H9 (cell line): ENCODE data around the gene CDH23. TPM values are rescaled to one million over a fixed set of nuclear protein-coding genes. Genes with fewer than 3 reads are reported as not detected.
A peak's percentile ranks its signal among the peaks of the same experiment; 100 is the strongest.

ENCODE experiments used
- DNase-seq: peaks from one replicate; pipeline ENCODE4 v3.0.0-alpha.2; 2017
- H2AFZ ChIP-seq: one replicate; pipeline ENCODE4 v1.6.1; 2013; ENCODE audit warnings: mild to moderate bottlenecking, low read length, control low read depth, moderate library complexity
- H2AK5ac ChIP-seq: 2 replicates; pipeline ENCODE4 v1.6.1; 2013; ENCODE audit warnings: low read length, control low read depth, mixed read lengths; ENCODE audit not compliant: insufficient read length
- H2BK120ac ChIP-seq: one replicate; pipeline ENCODE4 v1.6.1; 2013; ENCODE audit warnings: low read depth, mild to moderate bottlenecking, low read length, control low read depth, inconsistent platforms; ENCODE audit not compliant: poor library complexity, severe bottlenecking
- H2BK12ac ChIP-seq: 2 replicates; pipeline ENCODE4 v1.6.1; 2013; ENCODE audit warnings: low read length, control low read depth, mixed read lengths, low read depth; ENCODE audit not compliant: insufficient read length
- H2BK15ac ChIP-seq: 2 replicates; pipeline ENCODE4 v1.6.1; 2013; ENCODE audit warnings: low read depth, low read length, control low read depth
- H2BK20ac ChIP-seq: one replicate; pipeline ENCODE4 v1.6.1; 2013; ENCODE audit warnings: low read depth, mild to moderate bottlenecking, low read length, control low read depth, inconsistent platforms; ENCODE audit not compliant: poor library complexity, severe bottlenecking
- H2BK5ac ChIP-seq: 2 replicates; pipeline ENCODE4 v1.6.1; 2013; ENCODE audit warnings: low read length, control low read depth, mixed read lengths; ENCODE audit not compliant: insufficient read length
- H3K14ac ChIP-seq: 2 replicates; pipeline ENCODE4 v1.6.1; 2013; ENCODE audit warnings: low read length, control low read depth; ENCODE audit not compliant: insufficient read depth
- H3K18ac ChIP-seq: 2 replicates; pipeline ENCODE4 v1.6.1; 2013; ENCODE audit warnings: low read depth, mild to moderate bottlenecking, mixed read lengths, low read length, control low read depth; ENCODE audit not compliant: insufficient read length
- H3K23ac ChIP-seq: 2 replicates; pipeline ENCODE4 v1.6.1; 2013; ENCODE audit warnings: low read length, control low read depth, mixed read lengths, low read depth; ENCODE audit not compliant: insufficient read length
- H3K23me2 ChIP-seq: 2 replicates; pipeline ENCODE4 v1.6.1; 2013; ENCODE audit warnings: low read depth, mild to moderate bottlenecking, mixed read lengths, low read length, control low read depth; ENCODE audit not compliant: insufficient read length, poor library complexity, severe bottlenecking
- H3K27ac ChIP-seq: 2 replicates; pipeline ENCODE4 v1.5.1; 2013; ENCODE audit warnings: low read length, control low read depth, mixed read lengths, low read depth; ENCODE audit not compliant: insufficient read length
- H3K27me3 ChIP-seq: 2 replicates; pipeline ENCODE4 v1.6.1; 2013; ENCODE audit warnings: low read length, control low read depth, inconsistent platforms; ENCODE audit not compliant: insufficient read depth
- H3K4ac ChIP-seq: 2 replicates; pipeline ENCODE4 v1.6.1; 2013; ENCODE audit warnings: low read depth, mild to moderate bottlenecking, control low read depth, inconsistent platforms, low read length, moderate library complexity
- H3K4me1 ChIP-seq: 2 replicates; pipeline ENCODE4 v1.6.1; 2013; ENCODE audit warnings: low read length, control low read depth, inconsistent platforms; ENCODE audit not compliant: insufficient read depth
- H3K4me2 ChIP-seq: 2 replicates; pipeline ENCODE4 v1.6.1; 2013; ENCODE audit warnings: low read length, control low read depth, mixed read lengths; ENCODE audit not compliant: insufficient read length, insufficient read depth
- H3K56ac ChIP-seq: 2 replicates; pipeline ENCODE4 v1.6.1; 2013; ENCODE audit warnings: low read depth, mild to moderate bottlenecking, mixed read lengths, low read length, control low read depth; ENCODE audit not compliant: insufficient read length
- H3K79me1 ChIP-seq: 2 replicates; pipeline ENCODE4 v1.6.1; 2013; ENCODE audit warnings: low read depth, mild to moderate bottlenecking, moderate library complexity, low read length, control low read depth, inconsistent platforms; ENCODE audit not compliant: insufficient read depth, poor library complexity, severe bottlenecking
- H3K79me2 ChIP-seq: 2 replicates; pipeline ENCODE4 v1.6.1; 2013; ENCODE audit warnings: low read length, control low read depth, inconsistent platforms; ENCODE audit not compliant: insufficient read depth
- H3K9ac ChIP-seq: 2 replicates; pipeline ENCODE4 v1.6.1; 2013; ENCODE audit warnings: low read length, control low read depth, mixed read lengths; ENCODE audit not compliant: insufficient read length; ENCODE audit errors: extremely low read depth
- H3K9me3 ChIP-seq: one replicate; pipeline ENCODE4 v1.6.1; 2013; ENCODE audit warnings: low read depth, low read length, inconsistent platforms; ENCODE audit not compliant: control insufficient read depth
- H3T11ph ChIP-seq: one replicate; pipeline ENCODE4 v1.6.1; 2013; ENCODE audit warnings: mild to moderate bottlenecking, low read length, control low read depth, inconsistent platforms
- H4K20me1 ChIP-seq: one replicate; pipeline ENCODE4 v1.6.1; 2013; ENCODE audit not compliant: control insufficient read depth, insufficient read length, insufficient read depth
- H4K5ac ChIP-seq: 2 replicates; pipeline ENCODE4 v1.6.1; 2013; ENCODE audit warnings: low read depth, mild to moderate bottlenecking, mixed read lengths, low read length, control low read depth; ENCODE audit not compliant: insufficient read length
- H4K8ac ChIP-seq: replicated peaks from 2 replicates; pipeline ENCODE4 v1.6.1; 2013; ENCODE audit warnings: low read length, control low read depth, mixed read lengths, low read depth; ENCODE audit not compliant: insufficient read length
- H4K91ac ChIP-seq: 2 replicates; pipeline ENCODE4 v1.6.1; 2013; ENCODE audit warnings: low read depth, mild to moderate bottlenecking, moderate library complexity, mixed read lengths, low read length, control low read depth; ENCODE audit not compliant: insufficient read length
- H3K27ac Mint-ChIP-seq, 3 experiments: 2 replicates in 2 of 3; 3 replicates in 1 of 3; pipeline ENCODE4 v1.8.0; 2020 to 2021; ENCODE audit warnings: mixed read lengths in 3 of 3, mild to moderate bottlenecking in 1 of 3, moderate library complexity in 1 of 3
- H3K27me3 Mint-ChIP-seq: 2 replicates; pipeline ENCODE4 v1.8.0; 2021; ENCODE audit warnings: low read depth, mild to moderate bottlenecking, moderate library complexity, mixed read lengths
- H3K36me3 Mint-ChIP-seq, 3 experiments: 2 replicates in 2 of 3; 3 replicates in 1 of 3; pipeline ENCODE4 v1.8.0; 2020 to 2021; ENCODE audit warnings: low read depth in 3 of 3, mixed read lengths in 3 of 3; ENCODE audit not compliant: insufficient read depth in 1 of 3
- H3K4me1 Mint-ChIP-seq, 2 experiments: 2 replicates each; pipeline ENCODE4 v1.8.0; 2020; ENCODE audit warnings: mixed read lengths in 2 of 2
- H3K4me3 Mint-ChIP-seq, 2 experiments: 2 replicates in 1 of 2; 3 replicates in 1 of 2; pipeline ENCODE4 v1.8.0; 2020 to 2021; ENCODE audit warnings: mild to moderate bottlenecking in 2 of 2, mixed read lengths in 2 of 2, moderate library complexity in 1 of 2
- H3K9me3 Mint-ChIP-seq, 2 experiments: 2 replicates in 1 of 2; 3 replicates in 1 of 2; pipeline ENCODE4 v1.8.0; 2020; ENCODE audit warnings: mild to moderate bottlenecking in 2 of 2, mixed read lengths in 2 of 2, moderate library complexity in 1 of 2
- CTCF ChIP-seq: fragments of 200-600 bp; sonication (generic); conservative IDR thresholded peaks from 3 replicates; pipeline ENCODE4 v1.8.0; 2021; ENCODE audit warnings: antibody characterized with exemption, mild to moderate bottlenecking
- WGBS: extraction: QIAGEN DNeasy Blood & Tissue Kit; methylation state at CpG from one replicate; pipeline ENCODE4 v1.1.7; 2013; ENCODE audit warnings: missing lambda C conversion rate, low lambda C conversion rate, mixed read lengths; ENCODE audit not compliant: insufficient read length; ENCODE audit errors: extremely low coverage; 5-methylcytosine and 5-hydroxymethylcytosine counted together
- total RNA-seq: library from RNA; stranded (reverse); gene quantifications from 2 replicates; pipeline ENCODE4 v1.2.1, GENCODE V29; 2021

CDH23 gene
- total RNA-seq, 1 experiment from 2014 or later = 2.1 TPM

- H3T11ph ChIP-seq = no peak overlapping the region
- no peaks in the 10 kb centered on the region for H3K4me1 ChIP-seq
- peak overlapping the region in 1 of 3 experiments; percentile 14; a peak in 1 of 7 replicates for H3K27ac Mint-ChIP-seq
- no peak overlapping the region for H3K18ac ChIP-seq
- H3K56ac ChIP-seq = no peak overlapping the region
- H3K79me1 ChIP-seq = no peaks in the 10 kb centered on the region
- H3K27ac ChIP-seq = no peak overlapping the region
- H4K20me1 ChIP-seq = no peaks in the 10 kb centered on the region
- peaks cover 4 to 22% of the 10 kb centered on the region in 2 experiments; a peak in 3 of 4 replicates for H3K4me1 Mint-ChIP-seq
- no CpG with 5 or more reads among the region's 15 CpGs for whole genome bisulfite sequencing
- no peak overlapping the region for H3K4me2 ChIP-seq
- no peak overlapping the region for H4K8ac ChIP-seq
- no peaks in the 10 kb centered on the region for H3K79me2 ChIP-seq
- no peak overlapping the region for H2BK120ac ChIP-seq
- H3K4me3 Mint-ChIP-seq = no peak overlapping the region
- H3K9me3 Mint-ChIP-seq = no peaks in the 10 kb centered on the region
- H3K4ac ChIP-seq = no peak overlapping the region
- no peaks in the 10 kb centered on the region; a peak in 1 of 7 replicates for H3K36me3 Mint-ChIP-seq
- H2BK20ac ChIP-seq = no peak overlapping the region
- H3K23me2 ChIP-seq = no peaks in the 10 kb centered on the region
- no peak overlapping the region for H2AK5ac ChIP-seq
- no peak for DNase-seq
- H2BK15ac ChIP-seq = no peak overlapping the region
- no peak overlapping the region for H3K14ac ChIP-seq
- H2AFZ ChIP-seq = no peak overlapping the region
- no peaks in the 10 kb centered on the region; the same call in none of the 2 replicates for H3K27me3 Mint-ChIP-seq
- H2BK12ac ChIP-seq = no peak overlapping the region
- H3K9ac ChIP-seq = no peak overlapping the region
- H4K91ac ChIP-seq = no peak overlapping the region
- H3K23ac ChIP-seq = no peak overlapping the region
- H2BK5ac ChIP-seq = no peak overlapping the region
- H3K9me3 ChIP-seq = no peaks in the 10 kb centered on the region
- H3K27me3 ChIP-seq = no peaks in the 10 kb centered on the region
- no peak overlapping the region for H4K5ac ChIP-seq
- no peak for TF ChIP-seq CTCF
Observed at GRCh38 chr10:71442859-71443570, 46.3 kb downstream of the CDH23 start.
